ENCODE measurements around the gene LRRC17.

LRRC17 gene

GRCh38 chr7:102988088-102988487 is 75.3 kb downstream of the LRRC17 start:
- no peak for ATAC-seq (replicated peaks; ENCODE audit: extremely low read depth, poor library complexity, severe bottlenecking)
- no peak overlapping the region for H3K27ac Mint-ChIP-seq (ENCODE audit: low read depth)
- no peaks in the 10 kb centered on the region for H3K36me3 Mint-ChIP-seq (ENCODE audit: insufficient read depth)
- no peak for DNase-seq (ENCODE audit: low spot score in 2 of 2)
- H3K9me3 Mint-ChIP-seq, result no peaks in the 10 kb centered on the region
- no peaks in the 10 kb centered on the region for H3K4me1 Mint-ChIP-seq
- peaks cover 14% of the 10 kb centered on the region for H3K27me3 Mint-ChIP-seq
- no peak overlapping the region for H3K4me3 Mint-ChIP-seq

- Mint-ChIP-seq H3K27me3 (peaks cover 14% of the 10 kb centered on the region), H3K9me3 (no peaks in the 10 kb centered on the region), H3K27ac (ENCODE audit: low read depth) (no peak overlapping the region), H3K36me3 (ENCODE audit: insufficient read depth) (no peaks in the 10 kb centered on the region), H3K4me1 (no peaks in the 10 kb centered on the region), H3K4me3 (no peak overlapping the region)
- ATAC-seq (replicated peaks; ENCODE audit: extremely low read depth, poor library complexity, severe bottlenecking), result no peak
- no peak for DNase-seq (ENCODE audit: low spot score in 2 of 2)
Measured at GRCh38 chr7:102988631-102989560, 76.1 kb downstream of the LRRC17 start.

- DNase-seq (ENCODE audit: low spot score in 2 of 2), result no peak
- Mint-ChIP-seq H3K4me3 (no peak overlapping the region), H3K27me3 (peaks cover 14% of the 10 kb centered on the region)
Measured at GRCh38 chr7:102990642-102991041, 77.8 kb downstream of the LRRC17 start.

GRCh38 chr7:102991077-102991539 is 78.3 kb downstream of the LRRC17 start:
- peaks cover 14% of the 10 kb centered on the region for H3K27me3 Mint-ChIP-seq
- no peak overlapping the region for H3K27ac Mint-ChIP-seq (ENCODE audit: low read depth)
- ATAC-seq (replicated peaks; ENCODE audit: extremely low read depth, poor library complexity, severe bottlenecking) (no peak), DNase-seq (ENCODE audit: low spot score in 2 of 2) (no peak)
- H3K4me3 Mint-ChIP-seq, result no peak overlapping the region
- no peaks in the 10 kb centered on the region for H3K9me3 Mint-ChIP-seq
- H3K36me3 Mint-ChIP-seq (ENCODE audit: insufficient read depth), result no peaks in the 10 kb centered on the region
- H3K4me1 Mint-ChIP-seq, result no peaks in the 10 kb centered on the region

More at GRCh38 chr7:102990642-102991041, 77.8 kb downstream of the LRRC17 start:
- H3K4me1 Mint-ChIP-seq, result no peaks in the 10 kb centered on the region
- H3K27ac Mint-ChIP-seq (ENCODE audit: low read depth), result no peak overlapping the region
- no peaks in the 10 kb centered on the region for H3K36me3 Mint-ChIP-seq (ENCODE audit: insufficient read depth)
- H3K9me3 Mint-ChIP-seq, result no peaks in the 10 kb centered on the region
- no peak for ATAC-seq (replicated peaks; ENCODE audit: extremely low read depth, poor library complexity, severe bottlenecking)

GRCh38 chr7:102991540-102992214 is 78.9 kb downstream of the LRRC17 start:
- Mint-ChIP-seq H3K36me3 (ENCODE audit: insufficient read depth) (no peaks in the 10 kb centered on the region), H3K9me3 (no peaks in the 10 kb centered on the region), H3K4me3 (no peak overlapping the region), H3K27me3 (peaks cover 14% of the 10 kb centered on the region), H3K4me1 (no peaks in the 10 kb centered on the region), H3K27ac (ENCODE audit: low read depth) (no peak overlapping the region)
- ATAC-seq (replicated peaks; ENCODE audit: extremely low read depth, poor library complexity, severe bottlenecking) (no peak), DNase-seq (ENCODE audit: low spot score in 2 of 2) (no peak)

- H3K36me3 Mint-ChIP-seq (ENCODE audit: insufficient read depth), result no peaks in the 10 kb centered on the region
- H3K27me3 Mint-ChIP-seq, result peaks cover 13% of the 10 kb centered on the region
- no peaks in the 10 kb centered on the region for H3K9me3 Mint-ChIP-seq
- H3K4me1 Mint-ChIP-seq, result no peaks in the 10 kb centered on the region
- no peak overlapping the region for H3K27ac Mint-ChIP-seq (ENCODE audit: low read depth)
- no peak overlapping the region for H3K4me3 Mint-ChIP-seq
- ATAC-seq (replicated peaks; ENCODE audit: extremely low read depth, poor library complexity, severe bottlenecking), result no peak
- no peak for DNase-seq (ENCODE audit: low spot score in 2 of 2)
Measured at GRCh38 chr7:102992509-102992937, 79.7 kb downstream of the LRRC17 start.

- Mint-ChIP-seq H3K27ac (ENCODE audit: low read depth) (no peak overlapping the region), H3K4me1 (no peaks in the 10 kb centered on the region), H3K27me3 (peaks cover 7% of the 10 kb centered on the region), H3K4me3 (no peak overlapping the region), H3K9me3 (no peaks in the 10 kb centered on the region), H3K36me3 (ENCODE audit: insufficient read depth) (no peaks in the 10 kb centered on the region)
- no peak for DNase-seq (ENCODE audit: low spot score in 2 of 2)
- ATAC-seq (replicated peaks; ENCODE audit: extremely low read depth, poor library complexity, severe bottlenecking), result no peak
Measured at GRCh38 chr7:102992938-102993717, 80.3 kb downstream of the LRRC17 start.

GRCh38 chr7:102993718-102994029 is 80.9 kb downstream of the LRRC17 start:
- DNase-seq (ENCODE audit: low spot score in 2 of 2), result no peak
- Mint-ChIP-seq H3K4me3 (no peak overlapping the region), H3K4me1 (no peaks in the 10 kb centered on the region), H3K27ac (ENCODE audit: low read depth) (no peak overlapping the region), H3K9me3 (no peaks in the 10 kb centered on the region), H3K27me3 (peaks cover 2% of the 10 kb centered on the region), H3K36me3 (ENCODE audit: insufficient read depth) (no peaks in the 10 kb centered on the region)
- ATAC-seq (replicated peaks; ENCODE audit: extremely low read depth, poor library complexity, severe bottlenecking), result no peak

GRCh38 chr7:102994567-102994966 is 81.8 kb downstream of the LRRC17 start:
- Mint-ChIP-seq H3K9me3 (no peaks in the 10 kb centered on the region), H3K4me1 (no peaks in the 10 kb centered on the region)

More at GRCh38 chr7:102994567-102994966, 81.8 kb downstream of the LRRC17 start:
- H3K27ac Mint-ChIP-seq (ENCODE audit: low read depth), result no peak overlapping the region
- ATAC-seq (replicated peaks; ENCODE audit: extremely low read depth, poor library complexity, severe bottlenecking), result no peak
- no peaks in the 10 kb centered on the region for H3K36me3 Mint-ChIP-seq (ENCODE audit: insufficient read depth)
- H3K4me3 Mint-ChIP-seq, result no peak overlapping the region
- no peak for DNase-seq (ENCODE audit: low spot score in 2 of 2)
- no peaks in the 10 kb centered on the region for H3K27me3 Mint-ChIP-seq

All from central memory CD8-positive, alpha-beta T cell (primary cell).